Effector memory CD8-positive, alpha-beta T cell (primary cell): ENCODE measurements around the gene MIX23.

ENCODE experiments used
- ATAC-seq: fragments of 150-1000 bp; cut with Tn5 transposase; replicated peaks from 2 replicates; pipeline ENCODE4 v1.10.0; 2021; ENCODE audit warnings: mild to moderate bottlenecking, moderate library complexity
- DNase-seq, 3 experiments: peaks; one replicate each; pipeline ENCODE4 v3.0.0; 2021
- H3K27ac Mint-ChIP-seq, 2 donors: one replicate each; pipeline ENCODE4 v1.8.0; 2022; ENCODE audit warnings: mild to moderate bottlenecking in 2 of 2, mixed read lengths in 2 of 2, moderate library complexity in 2 of 2
- H3K27me3 Mint-ChIP-seq, 2 donors: one replicate each; pipeline ENCODE4 v1.8.0; 2022; ENCODE audit warnings: mixed read lengths in 2 of 2
- H3K36me3 Mint-ChIP-seq: one replicate; pipeline ENCODE4 v1.8.0; 2022; ENCODE audit warnings: mild to moderate bottlenecking, moderate library complexity, mixed read lengths; ENCODE audit not compliant: insufficient read depth
- H3K4me1 Mint-ChIP-seq, 2 donors: one replicate each; pipeline ENCODE4 v1.8.0; 2022; ENCODE audit warnings: low read depth in 2 of 2, mixed read lengths in 2 of 2
- H3K4me3 Mint-ChIP-seq, 2 donors: one replicate each; pipeline ENCODE4 v1.8.0; 2022; ENCODE audit warnings: mild to moderate bottlenecking in 2 of 2, mixed read lengths in 2 of 2, moderate library complexity in 2 of 2
- H3K9me3 Mint-ChIP-seq, 2 donors: one replicate each; pipeline ENCODE4 v1.8.0; 2022; ENCODE audit warnings: mixed read lengths in 2 of 2

MIX23 gene

GRCh38 chr3:122407946-122408345 is 24.9 kb upstream of the MIX23 start:
- H3K27me3 Mint-ChIP-seq, result no peaks in the 10 kb centered on the region
- no peak overlapping the region for H3K27ac Mint-ChIP-seq
- H3K36me3 Mint-ChIP-seq, result peaks cover 36% of the 10 kb centered on the region
- no peaks in the 10 kb centered on the region for H3K9me3 Mint-ChIP-seq
- ATAC-seq (no peak), DNase-seq (no peak)
- no peak overlapping the region for H3K4me3 Mint-ChIP-seq
- H3K4me1 Mint-ChIP-seq, result peaks cover 3 to 6% of the 10 kb centered on the region in 2 donors

- Mint-ChIP-seq H3K36me3 (peaks cover 21% of the 10 kb centered on the region), H3K4me3 (no peak overlapping the region), H3K27me3 (no peaks in the 10 kb centered on the region), H3K9me3 (no peaks in the 10 kb centered on the region), H3K4me1 (peaks cover 1 to 3% of the 10 kb centered on the region in 2 donors), H3K27ac (no peak overlapping the region)
- DNase-seq (no peak), ATAC-seq (no peak)
Measured at GRCh38 chr3:122406198-122406597, 23.2 kb upstream of the MIX23 start.

GRCh38 chr3:122405015-122405414 is 22.0 kb upstream of the MIX23 start:
- peaks cover 14% of the 10 kb centered on the region for H3K36me3 Mint-ChIP-seq
- no peaks in the 10 kb centered on the region for H3K9me3 Mint-ChIP-seq
- H3K27me3 Mint-ChIP-seq, result no peaks in the 10 kb centered on the region
- H3K4me3 Mint-ChIP-seq, result no peak overlapping the region
- H3K27ac Mint-ChIP-seq, result no peak overlapping the region
- H3K4me1 Mint-ChIP-seq, result peaks cover 0 to 3% of the 10 kb centered on the region in 2 donors
- no peak for ATAC-seq
- DNase-seq, result no peak

- no peak for ATAC-seq
- no peak overlapping the region for H3K4me3 Mint-ChIP-seq
- no peaks in the 10 kb centered on the region for H3K27me3 Mint-ChIP-seq
- H3K27ac Mint-ChIP-seq, result no peak overlapping the region
- no peaks in the 10 kb centered on the region for H3K9me3 Mint-ChIP-seq
- H3K4me1 Mint-ChIP-seq, result peaks cover 0 to 3% of the 10 kb centered on the region in 2 donors
- H3K36me3 Mint-ChIP-seq, result peaks cover 10% of the 10 kb centered on the region
- no peak for DNase-seq
Measured at GRCh38 chr3:122403489-122403888, 20.5 kb upstream of the MIX23 start.

GRCh38 chr3:122398920-122399319 is 15.9 kb upstream of the MIX23 start:
- no peak overlapping the region for H3K27ac Mint-ChIP-seq

GRCh38 chr3:122397201-122397600 is 14.2 kb upstream of the MIX23 start:
- Mint-ChIP-seq H3K36me3 (no peaks in the 10 kb centered on the region), H3K4me1 (peaks cover 3 to 4% of the 10 kb centered on the region in 2 donors), H3K9me3 (no peaks in the 10 kb centered on the region), H3K27ac (no peak overlapping the region), H3K4me3 (no peak overlapping the region), H3K27me3 (no peaks in the 10 kb centered on the region)
- DNase-seq (no peak), ATAC-seq (no peak)

More at GRCh38 chr3:122398920-122399319, 15.9 kb upstream of the MIX23 start:
- Mint-ChIP-seq H3K4me1 (peaks cover 3 to 4% of the 10 kb centered on the region in 2 donors), H3K4me3 (no peak overlapping the region), H3K36me3 (no peaks in the 10 kb centered on the region), H3K27me3 (no peaks in the 10 kb centered on the region), H3K9me3 (no peaks in the 10 kb centered on the region)
- ATAC-seq, result no peak
- DNase-seq, result no peak

GRCh38 chr3:122396511-122396910 is 13.5 kb upstream of the MIX23 start:
- DNase-seq, result no peak
- Mint-ChIP-seq H3K36me3 (no peaks in the 10 kb centered on the region), H3K27ac (no peak overlapping the region), H3K27me3 (no peaks in the 10 kb centered on the region), H3K4me1 (peaks cover 0 to 4% of the 10 kb centered on the region in 2 donors), H3K9me3 (no peaks in the 10 kb centered on the region), H3K4me3 (no peak overlapping the region)
- no peak for ATAC-seq

- DNase-seq (no peak), ATAC-seq (no peak)
- H3K36me3 Mint-ChIP-seq, result no peaks in the 10 kb centered on the region
- H3K4me3 Mint-ChIP-seq, result no peak overlapping the region
- no peaks in the 10 kb centered on the region for H3K9me3 Mint-ChIP-seq
- no peaks in the 10 kb centered on the region for H3K27me3 Mint-ChIP-seq
- no peak overlapping the region for H3K27ac Mint-ChIP-seq
- peaks cover 0 to 4% of the 10 kb centered on the region in 2 donors for H3K4me1 Mint-ChIP-seq
Measured at GRCh38 chr3:122395582-122395981, 12.6 kb upstream of the MIX23 start.

- Mint-ChIP-seq H3K4me3 (no peak overlapping the region), H3K36me3 (no peaks in the 10 kb centered on the region), H3K9me3 (no peaks in the 10 kb centered on the region), H3K27ac (no peak overlapping the region), H3K4me1 (peaks cover 0 to 4% of the 10 kb centered on the region in 2 donors), H3K27me3 (no peaks in the 10 kb centered on the region)
- DNase-seq (no peak), ATAC-seq (no peak)
Measured at GRCh38 chr3:122394173-122394572, 11.1 kb upstream of the MIX23 start.

GRCh38 chr3:122392868-122393844 is 10.1 kb upstream of the MIX23 start:
- ATAC-seq (peak; percentile 51), DNase-seq (peak in 1 of 3 experiments; percentile 16)
- no peak overlapping the region for H3K27ac Mint-ChIP-seq
- H3K4me3 Mint-ChIP-seq, result no peak overlapping the region
- no peaks in the 10 kb centered on the region for H3K9me3 Mint-ChIP-seq
- no peaks in the 10 kb centered on the region for H3K27me3 Mint-ChIP-seq
- peaks cover 6% of the 10 kb centered on the region for H3K36me3 Mint-ChIP-seq
- H3K4me1 Mint-ChIP-seq, result peaks cover 0 to 5% of the 10 kb centered on the region in 2 donors

- no peaks in the 10 kb centered on the region for H3K27me3 Mint-ChIP-seq
- no peak overlapping the region for H3K27ac Mint-ChIP-seq
Measured at GRCh38 chr3:122391681-122392446, 8.8 kb upstream of the MIX23 start.

GRCh38 chr3:122390665-122391064 is 7.6 kb upstream of the MIX23 start:
- H3K4me3 Mint-ChIP-seq, result no peak overlapping the region
- H3K27me3 Mint-ChIP-seq, result no peaks in the 10 kb centered on the region
- no peak overlapping the region for H3K27ac Mint-ChIP-seq
- DNase-seq (no peak), ATAC-seq (no peak)
- no peaks in the 10 kb centered on the region for H3K9me3 Mint-ChIP-seq
- H3K4me1 Mint-ChIP-seq, result peaks cover 0 to 5% of the 10 kb centered on the region in 2 donors
- peaks cover 6% of the 10 kb centered on the region for H3K36me3 Mint-ChIP-seq

More at GRCh38 chr3:122391681-122392446, 8.8 kb upstream of the MIX23 start:
- H3K4me3 Mint-ChIP-seq, result no peak overlapping the region
- DNase-seq (no peak), ATAC-seq (no peak)
- H3K36me3 Mint-ChIP-seq, result peaks cover 6% of the 10 kb centered on the region
- no peaks in the 10 kb centered on the region for H3K9me3 Mint-ChIP-seq
- peaks cover 0 to 5% of the 10 kb centered on the region in 2 donors for H3K4me1 Mint-ChIP-seq

- Mint-ChIP-seq H3K4me3 (no peak overlapping the region), H3K36me3 (peaks cover 6% of the 10 kb centered on the region), H3K4me1 (peaks cover 0 to 3% of the 10 kb centered on the region in 2 donors), H3K27me3 (no peaks in the 10 kb centered on the region), H3K27ac (no peak overlapping the region), H3K9me3 (no peaks in the 10 kb centered on the region)
- ATAC-seq (no peak), DNase-seq (no peak)
Measured at GRCh38 chr3:122389892-122390291, 6.9 kb upstream of the MIX23 start.
